ENCODE data around the gene GPRC5B.

GPRC5B gene

GRCh38 chr16:19830902-19831560 is 53.6 kb downstream of the GPRC5B start:
- no peak for ATAC-seq (ENCODE audit: low read depth)
- no peak for DNase-seq (ENCODE audit: low spot score)

GRCh38 chr16:19829844-19830692 is 54.6 kb downstream of the GPRC5B start:
- TF ChIP-seq CTCF (IDR thresholded peaks at IDR 0.05; ENCODE audit: poor library complexity, severe bottlenecking): no peak
- no peaks in the 10 kb centered on the region for H3K9me3 ChIP-seq (ENCODE audit: severe bottlenecking)
- DNase-seq (ENCODE audit: low spot score) (no peak), ATAC-seq (ENCODE audit: low read depth) (no peak)
- no peaks in the 10 kb centered on the region for H3K27me3 ChIP-seq (ENCODE audit: insufficient read depth, poor library complexity, severe bottlenecking)
- no peak overlapping the region for H3K4me3 ChIP-seq (ENCODE audit: severe bottlenecking)
- H3K4me1 ChIP-seq (ENCODE audit: insufficient read depth, poor library complexity, severe bottlenecking): no peaks in the 10 kb centered on the region
- H3K27ac ChIP-seq (ENCODE audit: poor library complexity, severe bottlenecking): no peak overlapping the region
- H3K36me3 ChIP-seq (ENCODE audit: low read depth): no peaks in the 10 kb centered on the region

More at GRCh38 chr16:19830902-19831560, 53.6 kb downstream of the GPRC5B start:
- Histone ChIP-seq H3K36me3 (ENCODE audit: low read depth) (no peaks in the 10 kb centered on the region), H3K9me3 (ENCODE audit: severe bottlenecking) (no peaks in the 10 kb centered on the region), H3K27me3 (ENCODE audit: insufficient read depth, poor library complexity, severe bottlenecking) (no peaks in the 10 kb centered on the region), H3K4me1 (ENCODE audit: insufficient read depth, poor library complexity, severe bottlenecking) (no peaks in the 10 kb centered on the region), H3K27ac (ENCODE audit: poor library complexity, severe bottlenecking) (no peak overlapping the region), H3K4me3 (ENCODE audit: severe bottlenecking) (no peak overlapping the region)
- no peak for TF ChIP-seq CTCF (IDR thresholded peaks at IDR 0.05; ENCODE audit: poor library complexity, severe bottlenecking)

GRCh38 chr16:19824216-19824615 is 60.4 kb downstream of the GPRC5B start:
- ATAC-seq (ENCODE audit: low read depth) (no peak), DNase-seq (ENCODE audit: low spot score) (no peak)
- no peak for TF ChIP-seq CTCF (IDR thresholded peaks at IDR 0.05; ENCODE audit: poor library complexity, severe bottlenecking)

GRCh38 chr16:19823322-19823721 is 61.3 kb downstream of the GPRC5B start:
- Histone ChIP-seq H3K4me1 (ENCODE audit: insufficient read depth, poor library complexity, severe bottlenecking) (no peaks in the 10 kb centered on the region), H3K4me3 (ENCODE audit: severe bottlenecking) (no peak overlapping the region), H3K9me3 (ENCODE audit: severe bottlenecking) (no peaks in the 10 kb centered on the region), H3K27me3 (ENCODE audit: insufficient read depth, poor library complexity, severe bottlenecking) (no peaks in the 10 kb centered on the region), H3K36me3 (ENCODE audit: low read depth) (no peaks in the 10 kb centered on the region), H3K27ac (ENCODE audit: poor library complexity, severe bottlenecking) (no peak overlapping the region)
- DNase-seq (ENCODE audit: low spot score): no peak
- TF ChIP-seq CTCF (IDR thresholded peaks at IDR 0.05; ENCODE audit: poor library complexity, severe bottlenecking): no peak
- no peak for ATAC-seq (ENCODE audit: low read depth)

More at GRCh38 chr16:19824216-19824615, 60.4 kb downstream of the GPRC5B start:
- Histone ChIP-seq H3K27ac (ENCODE audit: poor library complexity, severe bottlenecking) (no peak overlapping the region), H3K9me3 (ENCODE audit: severe bottlenecking) (no peaks in the 10 kb centered on the region), H3K4me3 (ENCODE audit: severe bottlenecking) (no peak overlapping the region), H3K4me1 (ENCODE audit: insufficient read depth, poor library complexity, severe bottlenecking) (no peaks in the 10 kb centered on the region), H3K27me3 (ENCODE audit: insufficient read depth, poor library complexity, severe bottlenecking) (no peaks in the 10 kb centered on the region), H3K36me3 (ENCODE audit: low read depth) (no peaks in the 10 kb centered on the region)
